Breast epithelium (tissue), 3 donors: ENCODE measurements around the gene POLR2L.

ENCODE experiments used
- CTCF ChIP-seq, 3 donors: fragments of 450-650 bp; IDR thresholded peaks; one replicate each; pipeline ENCODE4 v1.5.1; 2016 to 2017; ENCODE audit warnings: antibody characterized with exemption in 3 of 3, mild to moderate bottlenecking in 3 of 3, moderate library complexity in 3 of 3
- POLR2AphosphoS5 ChIP-seq, 3 donors: sonication (generic); formaldehyde crosslinking; IDR thresholded peaks; one replicate each; pipeline ENCODE4 v1.6.1; 2017; ENCODE audit warnings: antibody characterized with exemption in 3 of 3

GRCh38 chr11:877565-877964 lies 35.2 kb upstream of the POLR2L start:
- TF ChIP-seq CTCF (IDR thresholded peaks at IDR 0.05): no peak
- TF ChIP-seq POLR2AphosphoS5 (IDR thresholded peaks at IDR 0.05): no peak
